ENCODE measurements around the gene SLC38A5. TPM values are rescaled to one million over a fixed set of nuclear protein-coding genes. Genes with fewer than 3 reads are reported as not detected.

SLC38A5 gene
- polyA plus RNA-seq, 3 donors: 3.2 to 6.0 (median 4.1) TPM

GRCh38 chrX:48492293-48492910, 22.3 kb upstream of the SLC38A5 start:
- DNase-seq (ENCODE audit: low read depth in 3 of 3, low spot score in 2 of 3): no peak

DNA sequence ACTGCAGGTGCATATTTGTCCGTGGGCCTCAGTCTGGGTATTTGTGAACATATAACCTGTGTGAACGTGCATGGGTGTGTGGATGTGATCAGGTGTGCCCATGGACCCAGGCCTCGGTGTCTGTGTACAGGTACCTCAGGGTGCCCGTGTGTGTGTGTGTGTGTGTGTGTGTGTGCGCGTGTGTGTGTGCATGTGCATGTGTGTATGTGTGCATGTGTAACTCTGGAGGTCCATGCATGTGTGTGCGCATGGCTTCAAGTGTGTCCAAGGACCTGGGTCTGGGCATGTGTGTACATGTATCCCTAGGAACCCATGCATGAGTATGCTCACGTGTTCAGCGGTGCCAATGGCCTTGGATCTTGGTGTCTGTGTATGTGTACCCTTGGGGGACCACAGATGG, 21.7 kb upstream of the SLC38A5 start:
- no peak for DNase-seq (ENCODE audit: low read depth in 3 of 3, low spot score in 2 of 3)

- DNase-seq (ENCODE audit: low read depth in 3 of 3, low spot score in 2 of 3): no peak
These were observed 20.6 kb upstream of the SLC38A5 start for GRCh38 chrX:48490661-48491060.

DNA sequence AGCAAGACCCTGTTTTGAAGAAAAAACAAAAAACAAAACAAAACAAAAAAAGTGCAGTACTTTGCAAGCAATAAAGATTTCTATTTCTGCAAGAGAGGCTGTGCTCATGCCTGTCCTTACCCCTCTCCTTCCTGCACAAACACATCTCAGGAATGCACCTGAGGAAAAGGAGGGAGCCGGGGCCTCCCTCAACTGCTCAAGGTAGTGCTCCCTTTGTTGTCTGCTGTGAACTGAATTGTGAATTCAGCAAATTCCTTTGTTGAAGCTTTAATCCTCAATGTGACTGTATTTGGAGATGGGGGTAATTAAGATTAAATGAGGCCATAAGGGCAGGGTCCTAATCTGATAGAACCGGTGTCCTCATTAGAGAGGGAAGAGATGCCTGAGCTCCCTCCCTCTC, 19.8 kb upstream of the SLC38A5 start:
- no peak for DNase-seq (ENCODE audit: low read depth in 3 of 3, low spot score in 2 of 3)

- no peak for DNase-seq (ENCODE audit: low read depth in 3 of 3, low spot score in 2 of 3)
These were observed 19.2 kb upstream of the SLC38A5 start for GRCh38 chrX:48489296-48489695.

GRCh38 chrX:48488034-48488433, 18.0 kb upstream of the SLC38A5 start:
- DNase-seq (ENCODE audit: low read depth in 3 of 3, low spot score in 2 of 3): no peak

- no peak for DNase-seq (ENCODE audit: low read depth in 3 of 3, low spot score in 2 of 3)
These were observed 17.3 kb upstream of the SLC38A5 start for GRCh38 chrX:48487362-48487798.

GRCh38 chrX:48482526-48482925, 12.5 kb upstream of the SLC38A5 start:
- no peak for DNase-seq (ENCODE audit: low read depth in 3 of 3, low spot score in 2 of 3)

DNA sequence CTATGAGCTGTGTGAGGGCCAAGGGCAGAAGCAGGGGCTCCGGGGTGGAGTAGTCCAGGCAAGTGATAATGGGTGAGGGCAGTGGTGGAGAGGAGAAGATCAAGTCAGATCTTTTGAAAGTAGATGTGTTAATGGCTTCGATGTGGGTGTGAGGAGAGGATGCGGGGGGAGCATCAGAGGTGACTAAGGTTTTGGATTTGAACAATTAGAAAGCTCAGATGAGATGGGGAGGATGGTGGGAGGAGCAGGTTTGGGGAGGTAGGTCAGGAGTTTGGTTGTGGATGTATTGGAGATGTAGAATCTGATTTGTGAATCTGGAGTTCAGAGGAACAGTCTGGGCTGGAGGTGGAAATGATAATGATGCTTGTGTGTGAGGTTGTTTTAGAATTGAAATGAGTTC, 10.5 kb upstream of the SLC38A5 start:
- no peak for DNase-seq (ENCODE audit: low read depth in 3 of 3, low spot score in 2 of 3)

DNA sequence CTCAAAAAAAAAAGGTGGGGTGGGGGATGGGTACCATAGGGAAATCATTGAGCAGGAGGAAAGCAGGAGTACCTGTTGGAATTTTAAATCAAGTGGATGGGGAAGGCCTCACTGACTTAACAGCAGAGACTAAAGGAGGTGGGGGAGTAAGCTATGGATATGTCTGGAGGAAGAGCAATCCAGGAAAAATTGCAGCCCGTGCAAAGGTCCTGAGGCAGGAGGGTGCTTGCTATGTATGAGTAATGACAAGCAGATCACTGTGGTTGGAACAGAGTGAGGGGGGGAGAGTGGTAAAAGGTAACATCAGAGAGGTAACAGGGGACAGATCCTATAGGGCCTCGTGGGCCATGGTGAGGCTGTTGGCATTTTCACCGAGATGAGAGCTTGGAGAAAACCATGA, 10.1 kb upstream of the SLC38A5 start:
- no peak for DNase-seq (ENCODE audit: low read depth in 3 of 3, low spot score in 2 of 3)

DNA sequence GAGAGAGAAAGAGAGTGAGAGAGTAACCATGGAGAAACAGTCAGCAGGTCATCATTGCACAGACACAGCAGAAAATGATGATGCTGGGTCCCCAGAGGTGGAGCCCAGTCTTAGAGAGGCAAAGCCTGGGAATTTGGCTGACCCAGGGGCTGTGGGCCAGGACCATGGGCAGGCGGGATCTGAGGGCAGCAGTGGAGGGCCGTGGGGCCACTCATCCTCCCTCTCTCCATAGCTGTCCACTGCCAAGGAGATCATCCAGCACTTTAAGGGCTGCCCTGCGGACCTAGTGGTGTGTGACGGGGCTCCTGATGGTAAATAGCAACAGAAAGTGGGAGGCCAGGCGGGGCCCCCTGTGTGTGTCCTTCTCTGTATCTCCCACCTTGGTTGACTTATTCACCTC, 8.7 kb upstream of the SLC38A5 start:
- DNase-seq (ENCODE audit: low read depth in 3 of 3, low spot score in 2 of 3): no peak

- DNase-seq (ENCODE audit: low read depth in 3 of 3, low spot score in 2 of 3): no peak
These were observed 8.1 kb upstream of the SLC38A5 start for GRCh38 chrX:48477960-48478755.

GRCh38 chrX:48476919-48477318, 6.9 kb upstream of the SLC38A5 start:
- DNase-seq (ENCODE audit: low read depth in 3 of 3, low spot score in 2 of 3): no peak

DNA sequence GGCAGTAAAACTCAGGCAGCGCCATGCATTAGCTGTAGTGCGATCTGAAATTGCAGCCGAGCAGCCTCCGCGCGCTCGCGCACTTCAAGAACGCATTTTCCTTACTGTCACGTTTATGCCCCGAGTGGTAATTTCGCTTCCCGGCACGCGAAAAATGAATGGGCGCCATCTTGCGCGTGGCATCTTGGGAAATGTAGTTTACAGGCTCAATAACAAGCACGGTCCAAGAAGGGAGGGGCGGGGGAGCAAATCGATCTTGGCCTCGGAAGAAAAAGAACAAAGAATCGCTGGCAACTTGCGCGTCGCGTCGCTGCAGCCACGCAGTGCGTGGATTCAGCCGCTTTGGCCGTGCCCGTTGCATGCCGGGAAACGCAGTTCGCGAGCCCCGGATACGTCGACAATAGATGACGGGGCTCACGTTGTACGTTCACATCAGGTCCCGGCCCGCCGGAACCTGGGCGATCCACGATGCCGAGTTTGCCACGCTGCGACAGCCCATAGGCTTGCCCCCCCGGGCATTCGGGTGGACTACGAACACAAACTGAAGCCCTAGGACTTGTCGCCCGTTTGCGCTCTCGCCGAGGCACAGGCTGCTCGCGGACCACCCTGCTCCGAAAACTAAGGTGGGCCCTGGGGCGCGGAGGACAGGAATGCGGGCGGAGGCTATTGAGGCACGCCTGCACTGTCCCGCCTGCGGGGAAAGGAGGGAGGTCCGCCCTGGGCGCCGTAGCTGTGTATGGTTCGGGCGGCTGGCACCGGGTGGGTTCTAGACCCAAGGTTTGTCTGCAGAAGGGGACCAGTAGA, 5.9 kb upstream of the SLC38A5 start, which contains the start of gene FTSJ1:
TSS of gene FTSJ1 (plus strand) at position 426 of the 804 bp plus-strand sequence. CDS start 1,849 bp downstream, outside the sequence.
- peak in 2 of 3 donors; percentile 58 to 61 for DNase-seq (ENCODE audit: low read depth in 3 of 3, low spot score in 2 of 3)

GRCh38 chrX:48475296-48475695, 5.2 kb upstream of the SLC38A5 start:
- DNase-seq (ENCODE audit: low read depth in 3 of 3, low spot score in 2 of 3): no peak

DNA sequence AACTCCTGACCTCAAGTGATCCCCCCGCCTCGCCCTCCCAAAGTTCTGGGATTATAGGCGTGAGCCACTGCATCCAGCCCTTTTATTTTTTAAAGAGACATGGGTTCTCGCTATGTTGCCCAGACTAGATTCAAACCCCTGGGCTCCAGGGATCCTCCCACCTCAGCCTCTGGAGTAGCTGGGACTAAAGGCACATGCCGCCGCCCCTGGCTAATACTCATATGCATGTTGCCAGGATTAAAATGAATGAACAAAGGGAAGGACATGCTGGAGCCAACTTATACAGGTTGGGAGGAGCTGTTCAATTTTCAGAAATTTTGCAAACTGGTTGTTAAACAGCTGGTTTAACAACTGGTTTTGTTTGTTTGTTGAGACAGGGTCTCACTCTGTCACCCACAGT, 4.5 kb upstream of the SLC38A5 start:
- no peak for DNase-seq (ENCODE audit: low read depth in 3 of 3, low spot score in 2 of 3)

DNA sequence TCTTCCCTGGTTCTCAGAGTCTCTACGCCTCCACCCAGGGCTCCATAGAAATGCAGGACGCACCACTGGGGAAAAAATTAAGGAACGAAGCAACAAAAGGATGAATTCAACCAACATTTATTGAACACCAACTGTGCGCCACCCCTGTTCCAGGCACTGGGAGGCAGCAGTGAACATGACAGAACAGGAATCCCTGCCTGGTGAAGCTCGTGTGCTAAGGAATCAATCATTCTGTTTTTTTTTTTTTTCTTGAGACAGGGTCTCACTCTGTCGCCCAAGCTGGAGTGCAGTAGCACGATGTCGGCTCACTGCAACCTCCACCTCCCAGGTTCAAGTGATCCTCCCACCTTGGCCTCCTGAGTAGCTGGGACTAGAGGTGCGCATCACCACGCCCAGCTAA, 4.1 kb upstream of the SLC38A5 start:
- no peak for DNase-seq (ENCODE audit: low read depth in 3 of 3, low spot score in 2 of 3)

DNA sequence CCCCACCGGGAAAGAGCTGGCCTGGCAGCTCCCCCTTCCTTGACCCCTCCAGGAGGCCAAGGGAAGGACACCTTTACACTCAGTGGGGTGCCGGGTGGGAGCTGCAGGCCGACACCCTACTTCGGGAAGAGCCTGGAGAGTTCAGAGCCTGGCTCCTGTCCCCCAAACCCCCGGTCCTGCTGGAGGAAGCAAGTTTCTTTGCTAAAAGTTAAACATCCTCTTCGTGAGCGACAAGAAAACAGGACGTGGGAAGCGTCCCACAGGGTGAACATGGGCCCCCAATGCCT, 3.6 kb upstream of the SLC38A5 start:
- no peak for DNase-seq (ENCODE audit: low read depth in 3 of 3, low spot score in 2 of 3)

DNA sequence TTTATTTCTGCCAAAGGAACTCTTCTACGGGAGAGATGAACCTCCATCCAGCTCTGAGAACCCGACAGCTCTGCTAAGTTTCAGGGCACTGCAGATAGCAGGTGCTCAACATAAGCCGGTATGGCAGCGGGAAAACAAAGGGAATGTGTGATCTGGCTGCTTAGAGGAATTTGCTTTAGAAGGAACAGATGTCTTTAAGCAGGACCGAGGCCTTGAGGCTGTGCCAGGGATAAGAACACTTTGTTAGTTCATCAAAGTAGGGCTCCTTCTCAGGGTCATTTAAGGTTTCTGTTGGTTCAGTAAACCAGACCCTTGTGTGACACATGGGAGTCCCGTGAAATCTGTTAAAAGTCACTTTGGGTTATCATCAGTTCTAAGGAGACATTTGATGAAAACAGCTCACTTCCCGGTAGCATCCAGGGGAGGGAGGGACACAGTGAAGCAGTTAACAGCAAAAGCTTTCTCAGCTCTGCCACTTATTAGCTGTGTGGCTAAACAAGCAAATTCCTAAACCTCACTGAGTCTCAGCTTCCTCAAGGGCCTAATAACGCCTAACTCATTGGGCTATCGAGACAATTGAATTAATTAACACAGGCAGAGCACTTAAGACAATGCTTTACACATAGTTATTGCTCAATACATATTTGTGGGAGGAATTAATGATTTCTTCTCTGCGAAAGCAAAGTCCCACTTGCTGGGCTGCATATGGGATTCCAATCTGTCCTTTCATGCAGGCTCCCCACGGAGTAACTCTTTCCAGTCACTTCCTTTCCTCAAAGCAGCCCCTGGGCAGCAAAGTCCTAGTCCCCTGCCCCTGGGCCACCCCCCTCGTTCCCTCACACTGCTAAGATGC, 3.0 kb upstream of the SLC38A5 start:
- DNase-seq (ENCODE audit: low read depth in 3 of 3, low spot score in 2 of 3): no peak

DNA sequence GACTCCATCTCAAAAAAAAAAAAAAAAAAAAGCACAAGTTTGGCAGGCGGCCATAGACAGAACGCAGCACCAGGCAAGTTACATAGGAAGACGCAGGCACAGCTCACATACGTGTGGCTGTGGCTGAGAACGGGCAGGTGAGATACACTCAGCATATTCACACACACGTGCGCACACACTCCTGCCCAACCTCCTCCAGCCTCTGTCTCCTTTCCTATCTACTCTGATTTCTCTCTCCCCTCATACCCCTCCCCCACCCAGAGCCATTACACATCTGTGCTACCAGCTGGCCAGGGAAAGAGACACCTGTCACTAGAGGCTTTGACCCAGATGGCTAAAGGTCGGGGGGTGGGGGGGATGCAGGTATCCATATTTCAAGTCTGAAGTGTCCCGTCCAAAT, 2.2 kb upstream of the SLC38A5 start:
- no peak for DNase-seq (ENCODE audit: low read depth in 3 of 3, low spot score in 2 of 3)

GRCh38 chrX:48471504-48471903, 1.4 kb upstream of the SLC38A5 start:
- DNase-seq (ENCODE audit: low read depth in 3 of 3, low spot score in 2 of 3): no peak

Measured in right renal cortex interstitium (tissue), 3 donors.